Activated naive CD4-positive, alpha-beta T cell treated with anti-CD3 and anti-CD28 coated beads for 36 hours (primary cell): ENCODE data around the gene PGRMC2. TPM values are rescaled to one million over a fixed set of nuclear protein-coding genes. Genes with fewer than 3 reads are reported as not detected.
"Not testable (repeated sequence)": the region's sequence is repeated elsewhere in the genome, so short reads cannot be mapped to it uniquely, and the experiment has no call there.

Experiments used
- CTCF ChIA-PET: fragments of 350-600 bp; sonication (Branson Sonifier 250); formaldehyde crosslinking; loops from one replicate; lab custom pipeline; 2021; ENCODE audit warnings: antibody characterized with exemption; lab: Charles Lee
- DNase-seq: peaks from one replicate; pipeline ENCODE4 v3.0.0-alpha.2; 2020
- H3K27ac Mint-ChIP-seq: one replicate; pipeline ENCODE4 v1.8.0; 2021; ENCODE audit warnings: mild to moderate bottlenecking, mixed read lengths
- H3K27me3 Mint-ChIP-seq: one replicate; pipeline ENCODE4 v1.8.0; 2021; ENCODE audit warnings: low read depth, mixed read lengths
- H3K36me3 Mint-ChIP-seq: one replicate; pipeline ENCODE4 v1.8.0; 2021; ENCODE audit warnings: low read depth, mixed read lengths
- H3K4me1 Mint-ChIP-seq: one replicate; pipeline ENCODE4 v1.8.0; 2021; ENCODE audit warnings: low read depth, mixed read lengths
- H3K4me3 Mint-ChIP-seq: one replicate; pipeline ENCODE4 v1.8.0; 2021; ENCODE audit warnings: mild to moderate bottlenecking, moderate library complexity, mixed read lengths
- H3K9me3 Mint-ChIP-seq: one replicate; pipeline ENCODE4 v1.8.0; 2021; ENCODE audit warnings: mixed read lengths
- intact Hi-C: fragments of 100-400 bp; cut with micrococcal nuclease; formaldehyde crosslinking; loops from one replicate; pipeline ENCODE4 v1.15.1; 2023
- total RNA-seq, 2 experiments: library from RNA; stranded (reverse); gene quantifications; one replicate each; pipeline ENCODE4 v1.2.3, GENCODE V29; 2021

Gene PGRMC2
- total RNA-seq, 2 experiments from 2014 or later: 19.2 to 22.0 TPM

GRCh38 chr4:128282516-128282915, 5.1 kb downstream of the PGRMC2 start:
- DNase-seq: no peak
- CTCF ChIA-PET: interaction anchor here (0.6 to 1.1 kb wide), 4 partner anchors 14 to 528 kb away, joined by 3 to 4 read pairs (median 4); no protein-coding TSS in a partner anchor
- H3K4me3 Mint-ChIP-seq: no peak overlapping the region
- peaks cover 20% of the 10 kb centered on the region for H3K36me3 Mint-ChIP-seq
- peaks cover 46% of the 10 kb centered on the region for H3K4me1 Mint-ChIP-seq
- intact Hi-C loops: no loop called here
- no peaks in the 10 kb centered on the region for H3K9me3 Mint-ChIP-seq
- H3K27ac Mint-ChIP-seq: no peak overlapping the region
- H3K27me3 Mint-ChIP-seq: no peaks in the 10 kb centered on the region

- DNase-seq: no peak
- no peak overlapping the region for H3K27ac Mint-ChIP-seq
- no peaks in the 10 kb centered on the region for H3K27me3 Mint-ChIP-seq
- peaks cover 20% of the 10 kb centered on the region for H3K36me3 Mint-ChIP-seq
- H3K4me3 Mint-ChIP-seq: no peak overlapping the region
- intact Hi-C loops: no loop called here
- H3K9me3 Mint-ChIP-seq: no peaks in the 10 kb centered on the region
- H3K4me1 Mint-ChIP-seq: peaks cover 46% of the 10 kb centered on the region
- CTCF ChIA-PET: interaction anchor here (0.6 kb wide), 1 partner anchor 91 kb away, joined by 3 read pairs; no protein-coding TSS in a partner anchor
These were observed 6.3 kb downstream of the PGRMC2 start for GRCh38 chr4:128281354-128281753.

GRCh38 chr4:128279624-128280225, 7.9 kb downstream of the PGRMC2 start:
- Mint-ChIP-seq H3K36me3 (peaks cover 18% of the 10 kb centered on the region), H3K9me3 (no peaks in the 10 kb centered on the region), H3K4me1 (peaks cover 37% of the 10 kb centered on the region), H3K4me3 (no peak overlapping the region), H3K27ac (no peak overlapping the region), H3K27me3 (no peaks in the 10 kb centered on the region)
- CTCF ChIA-PET: no interaction called here
- intact Hi-C loops: no loop called here
- no peak for DNase-seq

GRCh38 chr4:128277856-128278255, 9.8 kb downstream of the PGRMC2 start:
- H3K27me3 Mint-ChIP-seq: no peaks in the 10 kb centered on the region
- CTCF ChIA-PET: no interaction called here
- peaks cover 39% of the 10 kb centered on the region for H3K4me1 Mint-ChIP-seq
- H3K9me3 Mint-ChIP-seq: no peaks in the 10 kb centered on the region
- intact Hi-C loops: no loop called here
- H3K36me3 Mint-ChIP-seq: peaks cover 11% of the 10 kb centered on the region
- no peak overlapping the region for H3K27ac Mint-ChIP-seq
- no peak for DNase-seq
- no peak overlapping the region for H3K4me3 Mint-ChIP-seq

- no peaks in the 10 kb centered on the region for H3K9me3 Mint-ChIP-seq
- no peaks in the 10 kb centered on the region for H3K27me3 Mint-ChIP-seq
- no peak overlapping the region for H3K4me3 Mint-ChIP-seq
- H3K4me1 Mint-ChIP-seq: peaks cover 23% of the 10 kb centered on the region
- CTCF ChIA-PET: interaction anchor here (0.8 kb wide), 1 partner anchor 90 kb away, joined by 5 read pairs; no protein-coding TSS in a partner anchor
- no peak overlapping the region for H3K27ac Mint-ChIP-seq
- intact Hi-C loops: no loop called here
- no peak for DNase-seq
- peaks cover 20% of the 10 kb centered on the region for H3K36me3 Mint-ChIP-seq
These were observed 12.3 kb downstream of the PGRMC2 start for GRCh38 chr4:128275346-128275745.

- Mint-ChIP-seq H3K9me3 (no peaks in the 10 kb centered on the region), H3K4me1 (peaks cover 13% of the 10 kb centered on the region), H3K27ac (no peak overlapping the region), H3K36me3 (peaks cover 10% of the 10 kb centered on the region), H3K4me3 (no peak overlapping the region), H3K27me3 (no peaks in the 10 kb centered on the region)
- CTCF ChIA-PET: no interaction called here
- intact Hi-C loops: no loop called here
- DNase-seq: no peak
These were observed 16.1 kb downstream of the PGRMC2 start for GRCh38 chr4:128271551-128271950.

- CTCF ChIA-PET: interaction anchor here (0.6 to 0.7 kb wide), 3 partner anchors 16 to 272 kb away, joined by 3 to 6 read pairs (median 3); no protein-coding TSS in a partner anchor
- DNase-seq: no peak
- Mint-ChIP-seq H3K36me3 (peaks cover 12% of the 10 kb centered on the region), H3K27me3 (no peaks in the 10 kb centered on the region), H3K4me1 (peaks cover 6% of the 10 kb centered on the region), H3K27ac (no peak overlapping the region), H3K9me3 (peaks cover 12% of the 10 kb centered on the region), H3K4me3 (no peak overlapping the region)
- intact Hi-C loops: no loop called here
These were observed 18.6 kb downstream of the PGRMC2 start for GRCh38 chr4:128268970-128269369.

- Mint-ChIP-seq H3K9me3 (peaks cover 12% of the 10 kb centered on the region), H3K4me3 (no peak overlapping the region), H3K27me3 (no peaks in the 10 kb centered on the region), H3K4me1 (no peaks in the 10 kb centered on the region), H3K27ac (no peak overlapping the region), H3K36me3 (peaks cover 11% of the 10 kb centered on the region)
- intact Hi-C loops: no loop called here
- no peak for DNase-seq
- CTCF ChIA-PET: no interaction called here
These were observed 19.9 kb downstream of the PGRMC2 start for GRCh38 chr4:128267745-128268144.

GRCh38 chr4:128267171-128267570, 20.4 kb downstream of the PGRMC2 start:
- Mint-ChIP-seq H3K36me3 (peaks cover 11% of the 10 kb centered on the region), H3K9me3 (peaks cover 12% of the 10 kb centered on the region)
- CTCF ChIA-PET, DNase-seq, H3K27me3 Mint-ChIP-seq, intact Hi-C loops, H3K4me3 Mint-ChIP-seq, H3K4me1 Mint-ChIP-seq, H3K27ac Mint-ChIP-seq: not testable (repeated sequence)

GRCh38 chr4:128265550-128265949, 22.1 kb downstream of the PGRMC2 start:
- H3K27ac Mint-ChIP-seq, H3K36me3 Mint-ChIP-seq, H3K27me3 Mint-ChIP-seq, intact Hi-C loops, H3K4me3 Mint-ChIP-seq, DNase-seq, CTCF ChIA-PET, H3K4me1 Mint-ChIP-seq: not testable (repeated sequence)
- H3K9me3 Mint-ChIP-seq: peaks cover 12% of the 10 kb centered on the region

- H3K36me3 Mint-ChIP-seq, H3K27ac Mint-ChIP-seq, CTCF ChIA-PET: not testable (repeated sequence)
These were observed 27.7 kb downstream of the PGRMC2 start for GRCh38 chr4:128259889-128260288.

GRCh38 chr4:128258166-128258565, 29.4 kb downstream of the PGRMC2 start:
- H3K27ac Mint-ChIP-seq, DNase-seq, intact Hi-C loops, H3K4me3 Mint-ChIP-seq, H3K9me3 Mint-ChIP-seq, H3K4me1 Mint-ChIP-seq, H3K36me3 Mint-ChIP-seq: not testable (repeated sequence)
- CTCF ChIA-PET: interaction anchor here (1.0 kb wide), 1 partner anchor 66 kb away, joined by 4 read pairs; no protein-coding TSS in a partner anchor
- H3K27me3 Mint-ChIP-seq: peaks cover 15% of the 10 kb centered on the region

More at GRCh38 chr4:128259889-128260288, 27.7 kb downstream of the PGRMC2 start:
- H3K4me1 Mint-ChIP-seq, H3K4me3 Mint-ChIP-seq, intact Hi-C loops, H3K9me3 Mint-ChIP-seq, DNase-seq: not testable (repeated sequence)
- peaks cover 11% of the 10 kb centered on the region for H3K27me3 Mint-ChIP-seq

- Mint-ChIP-seq H3K4me3 (no peak overlapping the region), H3K4me1 (no peaks in the 10 kb centered on the region), H3K9me3 (no peaks in the 10 kb centered on the region), H3K36me3 (no peaks in the 10 kb centered on the region), H3K27ac (no peak overlapping the region), H3K27me3 (peaks cover 20% of the 10 kb centered on the region)
- no peak for DNase-seq
- intact Hi-C loops: no loop called here
- CTCF ChIA-PET: no interaction called here
These were observed 31.1 kb downstream of the PGRMC2 start for GRCh38 chr4:128256539-128256938.
